ELF-1 (cell line): ENCODE data around the gene FAM9B.
A peak's percentile ranks its signal among the peaks of the same experiment; 100 is the strongest.
"Not testable (repeated sequence)": the region's sequence is repeated elsewhere in the genome, so short reads cannot be mapped to it uniquely, and the experiment has no call there.

Experiments used
- DNase-seq: peaks from one replicate; pipeline ENCODE4 v3.0.0-alpha.2; 2016; ENCODE audit warnings: low read depth, low spot score

The FAM9B gene

DNA sequence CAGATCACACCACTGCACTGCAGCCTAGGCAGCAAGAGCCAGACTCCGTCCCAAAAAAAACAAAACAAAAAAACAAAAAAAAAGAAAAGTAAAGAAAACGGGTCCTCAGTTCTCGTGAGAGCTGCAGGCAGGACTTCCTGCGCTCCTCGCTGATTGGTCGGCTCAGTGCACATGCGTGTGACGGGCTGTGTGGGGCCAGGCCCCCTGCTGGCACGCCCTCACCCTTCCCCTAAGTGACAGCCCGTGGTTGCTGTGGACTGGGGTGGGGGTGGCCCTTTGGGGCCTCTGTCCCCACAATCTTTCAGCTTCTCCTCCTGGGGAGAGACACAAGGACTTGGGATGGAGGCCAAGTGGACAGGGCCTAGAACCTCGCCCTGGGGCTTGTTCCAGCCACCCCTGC lies at the start of gene FAM9B:
Gene FAM9B (minus strand): TSS at position 139 of the 400 bp plus-strand sequence. CDS start 1,141 bp downstream, outside the sequence.
- no peak for DNase-seq

- no peak for DNase-seq
Measured at GRCh38 chrX:9081271-9081670, 47.3 kb upstream of the FAM9B start.

GRCh38 chrX:9074326-9074725 lies 40.4 kb upstream of the FAM9B start:
- DNase-seq = no peak

GRCh38 chrX:9072281-9072680 lies 38.4 kb upstream of the FAM9B start:
- no peak for DNase-seq

- DNase-seq = no peak
Measured at GRCh38 chrX:9071031-9071650, 37.2 kb upstream of the FAM9B start.

- DNase-seq = no peak
Measured at GRCh38 chrX:9069573-9069972, 35.6 kb upstream of the FAM9B start.

DNA sequence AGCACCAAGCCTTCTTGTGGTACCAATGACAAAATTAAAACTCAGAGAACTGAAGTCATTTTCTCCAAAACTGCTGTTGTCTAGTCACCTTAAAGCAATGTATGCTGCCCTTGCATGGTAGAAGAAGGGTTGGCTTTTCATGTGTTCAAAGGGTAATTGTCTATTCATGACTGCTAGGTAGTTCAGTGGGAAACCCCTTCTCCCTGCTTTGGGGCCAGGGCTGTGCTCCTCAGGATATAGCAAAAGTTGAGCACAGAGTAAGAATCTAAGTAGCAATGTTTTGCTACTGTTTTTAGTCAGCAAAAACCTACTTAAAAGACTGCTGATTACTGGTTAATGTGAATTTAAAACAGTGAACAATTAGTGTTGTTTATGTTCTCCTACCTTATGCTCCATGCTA lies 30.8 kb upstream of the FAM9B start:
- DNase-seq = no peak

DNA sequence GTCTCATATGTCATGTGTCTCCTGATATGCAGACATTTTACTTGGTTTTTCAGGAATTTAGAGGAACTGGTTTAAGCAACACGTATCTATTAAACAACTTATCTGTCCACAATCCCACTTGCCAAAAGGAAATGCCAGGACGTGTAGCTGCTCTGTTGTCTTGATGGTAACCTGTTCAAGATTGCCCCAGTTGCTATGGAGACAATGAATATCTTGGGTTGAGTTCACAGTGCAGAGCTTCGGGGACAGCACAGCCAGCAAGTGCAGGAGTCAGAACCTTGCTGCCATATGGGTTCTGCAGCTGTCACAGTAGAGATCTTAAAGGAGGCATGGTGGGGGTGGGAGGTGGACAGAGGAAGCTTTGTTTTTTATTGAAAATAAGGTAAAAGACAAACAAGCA lies 28.7 kb upstream of the FAM9B start:
- DNase-seq = no peak

GRCh38 chrX:9055354-9055753 lies 21.4 kb upstream of the FAM9B start:
- no peak for DNase-seq

DNA sequence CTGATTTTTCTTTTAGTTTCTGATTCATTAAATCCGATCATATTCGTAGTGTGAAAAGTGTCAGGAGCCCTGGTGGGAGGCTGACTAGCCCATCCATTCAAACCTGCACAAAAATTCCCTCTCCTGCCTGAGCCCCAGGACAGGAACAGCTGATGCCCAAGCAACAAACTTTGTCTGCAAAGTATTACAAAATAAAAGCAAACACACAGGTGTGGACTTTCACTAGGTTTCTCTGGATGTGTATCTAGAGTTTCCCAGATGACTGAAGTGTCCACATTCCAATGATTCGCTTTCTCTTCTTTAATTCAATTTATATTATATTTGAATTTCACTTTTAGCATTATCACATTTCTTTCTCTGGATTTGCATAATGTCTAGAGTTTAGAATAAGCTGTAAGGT lies 18.2 kb upstream of the FAM9B start:
- no peak for DNase-seq

DNA sequence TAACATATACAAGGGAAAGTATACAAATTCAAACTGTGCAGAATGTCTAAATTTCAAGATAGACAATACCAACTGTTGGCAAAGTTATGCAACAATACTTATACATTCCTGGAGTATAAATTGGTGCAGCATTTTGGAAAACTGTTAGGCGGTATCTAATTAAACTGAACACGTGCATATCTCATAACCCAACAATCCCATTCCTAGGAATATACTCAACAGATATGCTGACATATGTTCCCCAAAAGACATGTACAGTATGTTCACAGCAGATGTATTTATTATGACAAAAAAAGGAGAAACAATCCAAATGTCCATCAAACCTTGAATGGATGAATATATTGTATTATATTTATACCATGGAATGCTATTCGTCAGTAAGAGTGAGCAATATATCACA lies 16.4 kb upstream of the FAM9B start:
- DNase-seq = no peak

DNA sequence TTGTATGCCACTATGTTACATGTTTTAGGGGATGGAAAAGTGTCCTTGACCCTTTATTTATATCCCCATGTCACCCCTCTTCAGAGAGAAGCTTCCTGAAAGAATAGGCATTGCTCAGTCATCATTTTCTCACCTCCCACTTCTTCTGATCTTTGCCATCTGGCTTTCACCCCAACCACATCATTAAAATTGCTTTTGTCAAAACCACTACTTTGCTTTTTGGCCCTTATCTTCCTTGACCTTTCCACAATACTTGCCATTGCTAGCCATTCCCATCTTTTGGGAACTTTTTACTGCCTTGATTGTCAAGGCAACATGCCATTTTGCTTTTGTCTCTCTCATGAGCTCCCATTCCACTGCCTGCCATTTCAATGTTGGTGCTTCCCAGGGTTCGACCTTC lies 14.9 kb upstream of the FAM9B start:
- no peak for DNase-seq

GRCh38 chrX:9038244-9038643 lies 4.3 kb upstream of the FAM9B start:
- no peak for DNase-seq

- DNase-seq = no peak
Measured at GRCh38 chrX:9037296-9037695, 3.4 kb upstream of the FAM9B start.

DNA sequence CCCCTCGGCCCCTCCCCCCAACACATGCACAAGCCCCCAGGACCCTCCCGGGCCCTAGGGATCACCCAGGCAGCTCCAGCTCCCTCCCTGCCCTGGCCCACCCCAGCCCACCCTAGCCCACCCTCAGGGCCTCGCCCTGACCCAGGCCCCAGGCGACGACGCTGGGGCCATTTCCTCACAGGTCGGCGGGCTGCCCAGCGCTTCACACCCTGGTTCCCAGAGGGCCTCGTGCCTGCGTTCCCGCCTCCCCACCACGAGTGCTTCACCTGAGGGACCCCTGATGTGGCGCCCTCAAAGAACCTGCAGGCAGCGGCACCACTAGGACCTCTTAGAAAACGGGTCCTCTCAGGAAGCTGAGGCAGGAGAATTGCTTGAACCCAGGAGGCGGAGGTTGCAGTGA lies 341 bp downstream of the FAM9B start:
- no peak for DNase-seq

DNA sequence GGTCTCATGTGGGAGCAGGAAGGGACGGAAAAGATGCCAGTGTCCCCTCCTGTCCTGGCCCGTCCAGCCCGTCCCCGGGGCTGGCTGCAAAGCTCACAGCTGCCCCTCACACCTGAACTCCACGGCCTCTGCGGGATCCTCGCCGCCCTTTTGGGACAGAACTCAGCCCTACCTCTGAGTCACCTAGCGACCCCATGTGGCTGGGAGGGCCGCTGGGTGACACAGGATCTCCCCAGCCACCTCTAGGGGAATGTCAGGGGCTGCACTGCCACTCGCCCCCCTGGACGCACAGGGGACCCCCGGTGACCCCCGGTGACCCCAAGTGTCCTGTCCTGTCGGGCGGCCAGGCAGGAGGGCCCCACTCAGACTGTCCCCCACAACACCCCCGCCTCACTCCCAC lies 748 bp downstream of the FAM9B start:
- DNase-seq = no peak

DNA sequence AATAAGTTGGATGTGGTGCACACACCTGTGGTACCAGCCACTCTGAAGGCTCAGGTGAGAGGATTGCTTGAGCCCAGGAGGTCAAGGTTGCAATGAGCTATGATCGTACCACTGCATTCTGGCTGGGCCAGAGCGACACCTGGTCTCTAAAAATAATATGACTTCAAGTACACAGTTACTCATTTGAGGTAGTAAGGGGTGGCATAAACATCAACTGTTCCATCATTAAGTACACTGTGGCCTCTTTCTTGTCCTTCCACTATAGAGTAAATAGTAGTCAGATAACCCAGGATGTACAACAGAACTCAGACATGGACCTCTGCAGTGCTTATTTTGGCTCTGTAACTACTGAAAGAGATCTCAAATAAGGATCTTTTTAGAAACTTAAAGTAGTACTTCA lies 10.6 kb downstream of the FAM9B start:
- DNase-seq = no peak

GRCh38 chrX:9019151-9019550 lies 14.8 kb downstream of the FAM9B start:
- DNase-seq = no peak

GRCh38 chrX:9018332-9018731 lies 15.6 kb downstream of the FAM9B start:
- not testable (repeated sequence) for DNase-seq

- DNase-seq = no peak
Measured at GRCh38 chrX:9003041-9003440, 30.9 kb downstream of the FAM9B start.

DNA sequence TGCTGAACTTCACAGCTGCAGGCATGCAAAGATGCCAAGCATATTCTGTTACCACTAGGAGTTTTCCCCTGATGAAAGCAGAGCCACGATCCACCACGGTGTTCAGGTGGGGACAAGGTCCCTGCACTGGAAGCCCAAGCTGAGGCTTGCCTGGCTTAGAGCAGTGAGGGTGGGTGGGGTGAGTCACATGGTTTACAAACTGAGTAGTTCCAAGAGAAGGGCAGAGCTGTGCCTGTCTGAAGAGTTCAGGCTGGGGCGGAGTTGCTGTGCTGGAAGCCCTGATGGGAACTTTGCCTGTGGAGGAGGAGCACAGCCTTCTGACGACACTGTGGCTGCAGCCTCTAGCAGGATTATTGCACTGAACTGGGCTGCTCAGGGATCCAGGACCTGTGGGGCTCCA lies 45.5 kb downstream of the FAM9B start:
- DNase-seq = peak; percentile 44

- DNase-seq = peak; percentile 31
Measured at GRCh38 chrX:8987672-8988250, 46.2 kb downstream of the FAM9B start.

DNA sequence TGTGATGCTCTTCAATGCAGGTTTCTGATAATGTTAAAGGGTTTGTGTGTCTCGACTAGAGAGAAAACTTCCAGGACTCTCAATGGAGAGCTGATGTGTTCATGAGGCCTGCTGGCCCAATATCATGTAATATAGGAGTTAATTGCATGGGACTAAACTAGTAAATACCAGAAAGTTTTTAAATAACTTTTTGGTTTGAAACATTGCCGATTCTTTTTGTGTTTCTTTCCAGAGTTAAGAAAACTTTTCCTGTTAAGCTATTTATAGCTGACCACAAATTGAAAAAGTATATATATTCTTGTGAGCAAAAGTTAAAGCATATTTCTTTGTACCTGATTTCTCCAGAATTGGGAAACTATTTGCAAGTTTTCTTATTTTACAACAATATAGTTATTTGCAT lies 49.7 kb downstream of the FAM9B start:
- no peak for DNase-seq

GRCh38 chrX:8981723-8982122 lies 52.2 kb downstream of the FAM9B start:
- DNase-seq = peak; percentile 17
